Smooth muscle cell of the brain vasculature (primary cell): ENCODE measurements around the gene ZNF526.
"Not testable (repeated sequence)": the region's sequence is repeated elsewhere in the genome, so short reads cannot be mapped to it uniquely, and the experiment has no call there.

Experiments used
- DNase-seq: peaks from one replicate; pipeline ENCODE4 v3.0.0-alpha.2; 2012; ENCODE audit warnings: low read depth, low spot score

Gene ZNF526

DNA sequence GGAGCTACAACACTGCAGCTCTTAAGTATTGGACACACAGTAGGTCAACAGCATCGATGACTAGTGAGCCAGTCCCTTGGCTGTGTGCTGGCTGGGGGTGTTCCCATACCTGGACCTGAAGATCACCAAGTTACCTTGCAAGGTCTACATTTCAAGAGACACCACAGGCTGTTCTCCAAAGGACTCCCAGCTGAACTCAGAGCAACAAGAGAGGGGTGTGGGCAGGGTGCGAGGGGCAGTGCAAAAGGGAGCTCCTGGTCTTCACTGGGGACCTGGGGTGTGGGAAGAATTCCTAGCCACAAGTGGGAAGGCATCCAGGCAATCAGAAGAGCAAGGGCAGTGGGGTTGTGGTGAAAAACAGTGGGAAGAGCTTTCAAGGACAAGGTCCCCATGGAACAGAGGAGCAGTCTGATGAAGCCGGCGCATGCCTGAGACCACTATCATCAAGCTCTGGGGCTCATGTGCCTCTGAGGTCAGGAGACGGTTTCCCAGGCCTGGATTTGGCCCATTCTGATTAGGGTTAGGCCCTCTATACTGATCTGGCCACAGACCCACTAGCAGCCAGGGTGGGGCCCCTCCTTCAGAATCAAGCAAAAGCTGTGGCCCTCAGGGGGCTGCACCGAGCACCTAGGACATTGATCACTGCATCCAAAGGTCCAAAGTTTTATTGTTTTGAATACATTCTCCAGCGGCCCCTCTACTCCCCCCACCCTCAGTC lies 27.0 kb downstream of the ZNF526 start:
- DNase-seq = no peak

DNA sequence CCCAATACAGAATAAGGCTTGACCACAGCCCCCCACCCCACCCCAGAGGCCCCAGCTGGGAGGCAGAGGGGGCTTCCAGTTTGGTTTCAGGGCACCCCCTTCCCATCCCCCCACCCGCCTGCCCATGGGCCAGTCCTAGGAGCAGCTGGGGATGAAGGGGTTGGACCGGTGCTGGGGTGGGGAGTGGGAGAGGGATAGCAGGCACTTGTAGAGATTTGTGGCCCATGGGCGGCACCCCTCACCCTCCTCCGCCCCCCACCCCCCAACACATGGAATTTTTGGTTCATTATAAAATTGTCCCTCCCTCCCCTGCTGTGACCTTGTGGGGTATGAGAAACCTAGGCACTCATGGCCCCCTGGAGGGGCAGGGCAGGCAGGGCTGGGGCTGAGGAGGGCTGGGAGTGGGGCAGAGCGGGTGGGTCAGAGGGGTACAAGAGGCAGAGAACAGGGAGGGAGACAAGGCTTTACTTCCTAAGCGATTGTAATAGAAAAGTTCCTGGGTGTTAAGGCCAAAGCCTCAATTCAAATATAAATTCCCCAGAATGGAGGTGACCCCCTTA lies 27.6 kb downstream of the ZNF526 start:
- DNase-seq = no peak

DNA sequence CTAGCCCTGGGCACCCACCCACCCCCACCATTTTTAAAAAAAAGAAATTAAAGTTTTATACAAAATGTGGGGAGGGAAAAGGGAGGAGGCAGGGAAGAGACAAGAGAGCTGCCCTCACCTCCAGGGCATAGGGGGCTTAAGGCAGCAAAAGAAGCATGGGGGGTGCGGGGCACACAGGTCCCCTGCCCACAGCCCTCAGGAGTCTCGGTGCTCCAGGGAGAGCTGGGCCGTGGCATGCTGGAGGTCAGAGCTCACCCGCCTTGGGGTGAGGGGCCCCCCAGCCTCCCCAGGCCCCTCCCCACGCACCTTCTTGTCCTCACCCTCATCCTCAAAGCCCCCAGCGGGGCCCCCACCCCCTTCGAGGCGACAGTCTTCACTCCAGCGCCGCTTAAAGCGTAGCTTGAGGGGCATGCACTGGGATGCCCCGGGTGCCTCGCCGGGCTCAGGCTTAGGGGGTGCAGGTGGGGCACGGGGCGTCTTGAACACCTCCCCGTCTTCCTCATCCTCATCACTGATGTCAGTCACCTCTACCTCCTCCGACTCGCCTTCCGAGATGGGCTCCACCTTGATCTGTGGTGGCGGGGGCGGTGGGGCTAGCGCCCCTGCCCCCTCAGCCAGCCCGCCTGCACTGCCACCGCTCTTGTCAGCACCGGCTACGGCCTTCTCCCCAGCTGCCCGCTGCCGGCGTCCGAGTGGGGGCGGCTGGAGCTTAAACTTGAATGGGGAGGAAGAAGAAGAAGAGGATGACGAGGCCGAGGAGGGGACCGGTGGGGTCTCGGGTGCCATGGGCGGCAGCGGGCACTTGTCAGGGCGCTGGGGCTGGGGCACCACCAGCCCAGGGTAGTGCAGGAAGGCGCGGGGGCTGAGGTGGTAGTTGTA lies 28.4 kb downstream of the ZNF526 start:
- no peak for DNase-seq

DNA sequence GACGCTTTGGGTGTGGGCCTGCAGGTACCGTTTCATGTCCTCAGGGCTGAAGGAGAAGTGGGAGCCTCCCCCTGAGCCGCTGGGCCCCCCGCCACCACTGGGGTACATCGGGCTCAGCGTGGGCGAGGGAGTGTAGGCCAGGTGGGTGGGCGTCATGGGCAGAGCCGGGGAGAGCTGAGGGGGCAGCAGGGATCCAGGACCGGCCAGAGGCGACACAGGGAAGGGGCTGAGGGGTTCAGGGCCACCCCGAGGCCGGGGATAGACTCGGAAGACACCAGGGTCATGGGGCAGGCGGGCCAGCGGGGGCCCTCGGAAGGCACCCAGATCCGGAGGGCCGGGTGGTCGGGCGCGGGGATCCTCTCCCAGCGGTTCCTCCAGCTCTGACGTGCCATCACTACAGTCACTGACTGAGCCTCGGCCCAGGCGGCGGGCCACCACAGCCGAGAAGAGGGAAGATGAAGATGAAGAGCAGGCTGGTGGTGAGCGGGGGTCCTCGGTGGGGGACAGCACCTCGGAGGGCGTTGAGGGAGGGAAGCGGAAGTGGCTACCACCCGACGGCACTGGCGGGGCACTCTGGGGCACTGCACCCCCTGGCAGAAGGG lies 29.1 kb downstream of the ZNF526 start:
- no peak for DNase-seq

DNA sequence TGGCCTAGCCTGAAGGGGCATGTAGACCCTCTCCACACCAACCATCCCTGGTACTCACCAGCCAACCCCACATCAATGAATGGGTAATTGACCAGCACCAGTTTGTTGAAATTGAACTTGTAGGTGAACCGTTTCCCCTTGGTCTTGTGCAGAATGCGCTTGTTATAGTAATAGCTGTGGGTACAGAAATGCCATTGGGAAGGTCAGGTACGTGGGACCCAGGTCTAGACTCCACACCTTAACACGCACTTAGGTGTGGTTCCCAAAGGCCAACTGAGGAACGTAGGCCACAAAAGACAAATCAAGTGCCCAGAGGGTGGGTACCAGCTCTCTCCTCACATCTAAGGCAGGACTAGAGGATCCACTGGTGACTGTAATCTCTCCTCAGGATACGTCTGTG lies 29.7 kb downstream of the ZNF526 start:
- no peak for DNase-seq

DNA sequence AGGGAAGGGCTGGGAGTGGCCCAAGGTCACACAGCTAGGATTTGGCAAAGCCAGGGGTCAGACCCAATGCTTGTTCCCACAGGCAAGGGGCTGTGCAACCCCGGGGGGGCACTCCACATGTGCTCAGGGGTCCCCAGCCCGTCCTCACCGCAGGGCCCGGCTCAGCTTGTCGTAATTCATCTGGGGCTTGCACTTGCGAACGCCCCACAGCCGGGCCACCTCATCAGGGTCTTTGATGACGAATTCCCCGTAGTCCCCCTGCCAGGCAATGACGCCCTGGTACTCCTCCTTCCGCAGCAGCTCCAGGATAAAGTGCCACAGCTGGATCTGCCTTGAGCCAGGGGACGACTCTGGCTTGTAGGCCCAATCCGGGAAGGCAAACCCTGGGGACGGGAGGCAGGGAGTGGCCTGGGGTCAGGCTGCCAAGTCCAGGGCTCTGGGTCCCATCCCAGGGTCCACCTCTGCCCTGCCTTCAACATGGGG lies 30.1 kb downstream of the ZNF526 start:
- DNase-seq = no peak

DNA sequence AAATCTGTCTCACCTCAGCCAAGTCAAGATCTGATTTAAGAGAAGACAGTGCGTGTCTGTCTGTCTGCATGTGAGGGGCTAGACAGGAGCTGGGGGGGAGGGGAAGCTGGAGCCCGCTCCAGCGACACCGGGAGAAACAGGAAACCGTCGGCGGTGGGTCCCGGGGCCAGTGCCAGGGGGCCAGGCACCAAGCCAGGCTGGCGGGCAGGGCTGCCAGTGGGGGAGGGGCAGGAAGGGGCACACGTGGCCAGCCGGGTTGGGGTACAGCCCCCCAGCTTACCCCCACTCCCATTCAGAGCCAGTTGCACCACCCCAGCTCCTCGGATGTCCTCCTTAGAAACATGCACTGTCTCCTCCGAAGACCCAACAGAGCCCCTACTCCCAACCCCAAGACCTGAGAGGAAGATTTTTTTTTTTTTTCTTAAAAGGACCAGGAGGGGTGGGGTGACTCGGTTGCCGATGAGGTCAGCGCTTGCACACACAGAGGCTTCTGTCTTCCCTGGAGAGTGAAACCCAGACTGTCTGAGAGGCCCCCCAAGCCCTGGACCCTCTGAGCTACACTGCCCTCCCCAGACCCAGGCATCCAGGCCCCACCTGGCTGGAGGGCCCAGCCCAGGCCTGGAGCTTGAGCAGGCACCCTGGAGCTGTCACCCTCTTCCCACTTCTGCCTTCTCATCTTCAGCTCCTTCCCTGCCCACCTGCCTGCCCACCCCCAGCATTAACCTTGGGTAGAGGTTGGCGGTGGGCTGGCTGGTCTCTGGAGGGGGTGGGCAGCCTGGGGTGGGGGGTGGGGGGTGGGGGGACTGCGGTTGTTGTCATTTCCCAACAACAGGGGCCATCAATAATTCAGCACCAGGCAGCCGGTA lies 30.8 kb downstream of the ZNF526 start:
- DNase-seq = no peak

DNA sequence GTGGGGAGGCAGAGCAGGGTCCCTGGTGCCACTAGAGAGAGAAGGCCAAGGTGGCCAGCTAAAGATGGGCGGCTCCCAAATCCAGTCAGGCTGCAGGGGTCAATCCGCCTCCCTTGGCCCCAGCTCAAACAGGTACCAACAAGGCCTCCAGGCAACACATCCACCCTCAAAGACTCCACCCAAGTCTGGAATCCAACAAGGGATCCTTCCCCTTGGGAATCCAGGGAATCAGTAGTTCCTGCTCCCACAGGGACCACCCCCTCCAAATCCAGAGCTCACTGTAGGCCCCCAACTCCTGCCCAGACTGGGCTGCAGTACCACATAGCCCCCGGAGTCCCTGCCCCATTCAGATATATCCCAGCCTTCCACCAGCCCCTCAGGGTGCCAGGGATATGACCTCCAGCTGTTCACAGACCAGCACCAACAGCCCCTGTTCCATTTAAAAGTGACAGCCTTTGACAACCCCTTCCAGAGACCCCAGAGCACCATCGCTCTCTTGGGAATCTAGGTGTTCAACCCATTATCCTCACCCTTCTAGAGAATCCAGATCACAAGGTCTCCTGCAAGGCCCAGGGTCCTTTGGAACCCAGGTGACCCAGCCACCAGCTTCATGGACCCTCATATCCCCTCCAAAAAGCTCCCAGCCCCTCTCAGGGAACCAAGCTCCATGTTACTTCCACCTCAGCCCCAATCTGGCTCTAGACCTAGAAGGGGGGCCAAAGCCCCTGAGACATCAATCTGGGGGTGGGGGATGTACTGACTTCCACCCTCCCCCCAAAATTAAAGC lies 31.7 kb downstream of the ZNF526 start:
- no peak for DNase-seq

DNA sequence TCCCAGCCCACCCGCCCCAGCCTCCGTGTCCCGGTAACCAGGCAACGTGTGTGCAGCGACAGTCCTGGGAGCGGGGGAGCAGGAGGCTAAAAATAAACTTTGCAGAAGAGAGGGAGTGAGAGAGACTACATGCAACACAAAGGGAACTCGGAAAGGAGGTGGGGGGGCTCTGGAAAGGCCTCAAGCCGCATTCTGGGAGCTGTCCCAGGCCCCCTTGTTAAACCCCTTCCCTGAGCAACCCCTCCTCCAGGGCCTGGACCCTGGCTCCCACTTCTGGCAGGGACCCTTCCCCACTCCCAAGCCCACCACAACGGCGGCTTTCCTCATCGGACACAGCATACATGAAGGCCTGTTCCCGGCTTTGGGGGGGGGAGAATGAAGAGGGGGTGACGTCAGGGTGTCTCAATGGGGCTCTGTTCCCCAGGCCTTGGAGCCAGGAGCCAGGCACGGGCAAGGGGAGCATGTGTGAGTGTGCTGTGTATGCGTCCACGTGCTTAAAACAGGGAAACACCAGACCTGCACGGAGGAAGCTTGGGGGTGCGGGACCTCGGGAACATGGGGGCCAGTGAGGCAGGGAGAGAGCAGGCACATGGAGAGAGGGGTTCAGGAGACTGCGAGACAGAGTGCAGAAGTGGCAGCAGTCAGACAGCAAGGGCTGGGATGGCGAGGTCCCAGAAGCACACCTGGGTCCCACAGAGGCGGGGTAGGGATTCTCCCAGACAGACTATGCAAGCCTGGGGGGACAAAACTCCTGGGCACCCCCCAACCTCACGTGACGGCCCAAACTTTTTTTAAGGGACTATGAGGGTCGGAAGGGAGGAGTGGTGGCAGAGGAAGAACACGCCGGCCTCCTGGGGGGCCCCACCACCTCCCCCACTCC lies 32.5 kb downstream of the ZNF526 start:
- no peak for DNase-seq

DNA sequence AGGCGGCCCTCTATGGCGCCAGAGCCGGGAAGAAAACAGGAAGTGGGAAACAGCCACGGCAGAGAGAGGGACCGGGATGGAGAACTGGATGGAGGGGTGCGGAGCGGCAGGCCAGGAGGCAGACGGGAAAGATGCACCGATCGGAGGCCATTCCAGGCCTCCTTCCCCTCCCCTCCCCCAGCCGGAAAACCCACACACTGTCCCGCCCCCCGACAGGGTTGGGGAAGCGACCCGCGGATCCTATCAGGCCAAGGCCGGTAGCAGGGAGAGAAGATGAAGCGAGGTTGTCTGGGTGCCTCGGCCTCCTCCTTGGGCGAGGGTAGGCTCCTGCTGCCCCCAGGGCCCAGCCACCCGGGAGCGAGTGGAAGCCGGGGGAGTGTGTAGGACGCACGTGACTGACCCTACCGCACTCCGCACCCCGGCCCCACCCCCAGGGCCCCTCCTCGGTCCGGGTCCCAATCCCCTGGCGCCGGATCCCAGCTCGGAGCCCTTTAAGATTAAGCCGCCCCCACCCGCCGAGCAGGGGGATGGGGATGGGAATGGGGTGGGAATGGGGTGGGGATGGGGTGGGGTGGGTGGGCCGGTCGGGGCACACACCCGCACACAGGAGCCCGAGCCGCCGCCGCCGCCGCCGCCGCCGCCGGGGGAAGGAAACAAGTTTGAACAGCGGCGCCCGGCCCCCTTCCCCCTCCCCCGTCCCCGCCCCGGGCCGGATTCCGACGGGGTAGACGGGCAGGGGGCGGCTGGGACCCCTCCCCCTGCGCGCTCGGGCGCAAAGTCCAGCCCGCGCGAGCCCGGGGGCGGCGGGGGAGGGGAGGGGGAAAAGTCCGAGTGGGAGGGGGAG lies 33.4 kb downstream of the ZNF526 start:
- no peak for DNase-seq

DNA sequence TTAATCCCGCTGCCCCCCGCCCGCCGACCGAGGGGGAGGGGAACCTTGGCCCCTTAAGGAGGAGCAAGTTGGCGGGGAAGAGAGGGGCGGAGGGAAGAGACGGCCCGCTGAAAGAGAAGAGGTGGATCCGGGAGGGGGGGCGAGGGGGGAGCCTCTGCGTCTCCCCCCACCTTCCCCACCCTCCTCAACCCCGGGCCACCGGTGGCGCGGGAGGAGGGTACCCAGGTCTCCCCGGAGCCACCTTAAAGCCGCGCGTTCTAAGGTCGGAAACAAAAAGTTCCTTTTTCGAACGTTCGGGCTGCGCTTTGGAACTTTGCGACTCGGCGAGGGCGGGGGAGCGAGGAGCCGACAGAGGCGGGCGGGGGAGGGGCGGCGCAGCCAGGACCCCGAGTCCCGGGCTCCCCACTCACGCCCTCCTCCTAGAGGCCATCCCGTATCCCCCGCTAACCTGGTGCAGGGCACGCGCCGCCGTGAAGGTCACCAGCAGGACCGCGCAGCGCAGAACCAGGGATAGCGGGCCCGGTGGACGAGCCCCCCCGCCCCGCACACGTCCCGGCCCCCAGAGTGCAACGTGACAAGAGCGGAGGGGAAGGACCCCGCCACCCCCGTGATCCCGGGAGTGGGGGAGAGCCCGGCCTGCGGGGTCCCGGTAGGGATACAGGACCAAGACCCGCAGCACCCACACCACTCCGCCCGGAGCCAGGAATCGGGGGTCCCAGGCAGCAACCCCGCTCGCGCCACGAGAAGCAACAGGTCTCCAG lies 34.2 kb downstream of the ZNF526 start:
- DNase-seq = no peak

DNA sequence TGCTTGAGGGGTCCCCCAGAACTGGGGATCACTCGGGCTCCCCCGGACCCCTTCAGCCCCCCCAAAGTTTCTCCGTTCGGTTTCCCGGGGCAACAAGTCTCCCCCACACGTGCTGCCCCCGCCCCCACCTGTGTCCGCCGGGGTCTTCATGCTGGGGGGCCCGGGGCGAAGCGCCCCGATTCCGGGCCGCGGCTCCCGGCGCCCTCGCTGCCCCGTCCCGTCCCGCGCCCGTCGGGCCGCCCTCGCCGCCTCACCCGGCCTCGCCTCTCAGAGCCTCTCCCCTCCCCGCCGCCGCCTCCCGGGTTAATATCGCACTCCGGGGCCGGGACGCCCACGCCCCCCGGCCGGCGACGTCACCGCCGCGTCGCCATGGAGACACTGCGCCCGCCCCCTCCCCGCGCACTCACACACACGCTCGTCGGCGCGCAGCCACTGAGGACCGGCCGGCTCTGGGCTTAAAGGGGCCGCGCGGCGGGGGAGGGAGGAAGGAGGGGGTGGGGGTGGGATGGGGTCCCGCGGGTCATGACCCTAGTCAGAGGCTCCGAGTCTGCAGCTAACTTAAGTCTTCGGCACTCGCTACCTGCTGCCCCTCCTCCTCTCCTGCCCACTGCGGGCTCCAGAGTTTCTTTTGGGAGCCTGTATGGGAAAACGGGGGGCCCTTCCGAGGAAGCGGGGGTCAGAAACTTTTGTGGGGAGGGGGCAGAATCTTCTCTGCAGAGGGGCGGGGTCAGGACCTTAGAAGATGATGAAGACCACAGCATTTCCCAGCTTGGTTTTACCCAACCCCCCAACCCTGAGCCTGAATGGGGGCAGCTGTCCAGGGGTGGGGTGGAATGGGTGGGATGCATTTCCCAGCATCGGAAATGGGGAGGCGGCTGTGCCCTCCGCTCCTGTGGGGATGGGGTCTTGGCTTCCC lies 35.0 kb downstream of the ZNF526 start, which contains the start of gene ERF:
Gene ERF (minus strand): TSS at position 279 of the 916 bp plus-strand sequence. CDS start 129 bp downstream, at position 150.
- peak; percentile 70 for DNase-seq

DNA sequence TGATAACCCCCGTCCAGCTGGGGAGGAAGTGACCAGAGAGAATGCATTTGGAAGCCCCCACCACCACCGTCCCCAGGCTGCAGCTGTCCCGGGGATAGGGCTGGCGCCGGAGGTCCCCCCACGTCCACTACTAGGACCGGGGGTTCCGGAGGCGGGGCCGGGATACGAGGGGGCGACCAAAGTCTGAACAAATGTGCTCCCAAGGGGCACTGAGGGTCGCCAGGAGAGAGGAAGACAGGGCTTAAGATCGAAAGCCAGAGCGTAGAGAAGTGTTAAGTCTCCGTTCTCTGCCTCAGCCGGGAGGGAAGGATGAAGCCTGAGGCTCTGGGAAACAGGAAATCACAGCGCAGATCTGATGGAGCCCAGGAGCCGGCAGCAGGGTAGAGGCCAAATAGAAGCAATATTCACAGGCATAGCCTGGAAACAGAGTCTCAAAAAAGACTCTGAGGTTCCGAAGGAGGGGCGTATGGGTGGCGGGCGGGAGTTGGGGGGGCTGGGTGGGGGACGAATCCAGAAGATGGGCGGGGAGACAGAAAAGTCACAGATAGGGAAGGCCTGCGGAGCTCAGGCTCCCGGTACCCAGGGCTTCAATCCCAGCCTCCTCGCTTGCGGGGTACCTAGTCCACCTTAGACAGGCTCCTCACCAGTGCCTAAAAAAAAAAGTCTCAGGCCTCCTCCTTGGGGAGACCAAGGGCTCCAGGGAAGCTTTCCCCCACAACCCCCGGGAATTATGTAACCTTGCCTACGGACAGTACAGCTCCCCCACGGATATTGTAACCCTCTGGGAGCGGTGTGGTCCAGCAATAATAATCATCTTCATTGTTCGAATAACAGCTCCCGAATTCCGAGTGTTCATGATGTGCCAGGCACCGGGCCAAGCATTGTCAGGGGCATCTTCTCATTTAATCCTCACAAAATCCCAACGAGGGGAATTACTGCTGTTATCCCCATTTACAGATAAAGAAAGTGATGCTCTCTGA lies 35.9 kb downstream of the ZNF526 start:
- no peak for DNase-seq

DNA sequence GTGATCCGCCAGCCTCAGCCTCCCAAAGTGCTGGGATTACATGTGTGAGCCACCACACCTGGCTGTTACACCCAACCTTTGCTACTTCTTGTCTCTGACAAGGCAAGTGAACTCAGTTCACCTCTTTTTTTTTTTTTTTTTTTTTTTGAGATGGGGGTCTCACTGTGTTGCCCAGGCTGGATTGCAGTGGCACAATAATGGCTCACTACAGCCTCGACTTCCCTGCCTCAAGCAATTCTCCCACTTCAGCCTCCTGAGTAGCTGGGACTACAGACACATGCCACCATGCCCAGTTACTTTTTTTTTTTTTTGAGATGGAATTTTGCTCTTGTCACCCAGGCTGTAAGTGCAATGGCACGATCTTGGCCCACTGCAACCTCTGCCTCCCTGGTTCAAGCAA lies 37.7 kb downstream of the ZNF526 start:
- not testable (repeated sequence) for DNase-seq

DNA sequence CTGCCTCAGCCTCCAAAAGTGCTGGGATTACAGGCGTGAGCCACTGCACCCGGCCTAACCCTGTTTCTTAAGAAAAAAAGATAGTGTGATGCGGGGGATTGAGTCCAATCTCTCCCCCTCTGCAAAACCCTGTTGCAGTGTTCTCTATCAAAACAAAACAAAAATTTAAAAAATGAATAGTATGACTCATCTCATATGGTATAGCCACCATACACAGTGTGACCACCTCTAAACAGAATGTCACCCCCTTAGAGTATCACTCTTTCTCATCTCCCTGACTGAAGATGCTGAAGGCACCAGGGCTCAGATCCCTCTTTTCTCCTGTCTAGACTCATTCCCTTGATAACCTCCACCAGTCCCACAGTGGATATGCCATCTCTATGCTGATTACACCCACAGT lies 41.7 kb downstream of the ZNF526 start:
- no peak for DNase-seq
